GM23248 (cell line): ENCODE data around the gene IRF4.

Experiments
- EZH2 ChIP-seq: fragments of 200-600 bp; sonication (generic); IDR thresholded peaks from 2 replicates; pipeline ENCODE4 v1.6.1; 2018; ENCODE audit warnings: antibody characterized with exemption, mild to moderate bottlenecking; ENCODE audit not compliant: insufficient read depth, poor library complexity, severe bottlenecking
- EZH2phosphoT487 ChIP-seq: fragments of 200-600 bp; sonication (generic); IDR thresholded peaks from 2 replicates; pipeline ENCODE4 v1.6.1; 2018; ENCODE audit warnings: antibody characterized with exemption, moderate library complexity, mild to moderate bottlenecking, low read depth; ENCODE audit not compliant: insufficient read depth

DNA sequence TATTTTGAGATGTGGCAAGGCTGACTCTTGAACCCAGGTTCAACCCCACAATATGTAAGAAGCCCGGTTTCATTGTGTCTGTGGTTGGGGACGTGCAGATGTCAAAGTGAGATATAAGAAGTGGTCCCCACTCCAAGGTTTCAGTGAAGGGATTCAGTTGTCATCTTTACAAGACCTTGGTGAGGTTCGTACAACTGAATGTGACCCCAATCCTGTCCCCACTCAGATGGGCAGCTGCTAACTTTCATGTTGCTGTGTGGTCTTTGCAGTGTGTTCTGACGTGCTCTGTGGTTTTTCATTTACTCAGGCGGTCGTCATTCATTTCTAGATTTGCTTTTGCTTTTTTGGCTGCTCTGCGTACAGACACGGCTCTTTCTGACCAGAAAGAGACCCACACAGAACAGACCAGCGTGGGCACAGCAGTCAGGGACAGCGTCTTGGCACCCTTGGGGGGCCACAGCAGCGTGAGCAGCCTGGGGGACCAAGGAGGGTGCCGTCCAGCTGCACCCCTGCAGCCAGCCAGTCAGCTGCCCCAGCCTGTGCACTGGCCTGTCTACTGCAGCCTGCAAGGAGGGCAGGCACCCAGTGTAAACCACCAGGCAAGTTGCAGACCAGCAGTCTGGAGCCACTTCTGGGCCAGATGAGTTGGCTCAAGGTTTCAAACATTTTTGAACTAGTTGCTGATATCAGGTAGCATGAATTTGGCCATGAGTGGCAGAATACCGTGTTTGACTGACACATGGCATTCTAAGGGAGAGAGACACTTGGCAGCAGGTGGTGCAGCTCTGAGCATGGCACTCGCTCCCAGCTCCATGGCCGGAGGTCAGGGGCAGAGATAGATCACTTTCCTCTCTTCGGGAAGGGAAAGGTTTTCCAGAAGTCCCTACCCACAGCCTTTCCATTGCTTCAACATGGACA is 49.4 kb upstream of the IRF4 start:
- TF ChIP-seq EZH2 (no peak), EZH2phosphoT487 (no peak)
